GM23338 (cell line): ENCODE results near the gene LPP.

Experiments
- TF ChIP-seq, protein P1 (sequence below): IDR thresholded peaks from one replicate; pipeline ENCODE4 v1.6.1; 2018; ENCODE audit warnings: antibody characterized with exemption; ENCODE audit not compliant: unreplicated experiment
- TF ChIP-seq, protein P2 (sequence below), 2 experiments: fragments of 200-600 bp in 1 of 2; sonication (generic) in 1 of 2; conservative IDR thresholded peaks; 2 replicates each; pipeline versions ENCODE4 v1.5.1 to v1.6.1; 2016 to 2017; ENCODE audit warnings: antibody characterized with exemption in 2 of 2, low read depth in 2 of 2, mild to moderate bottlenecking in 2 of 2, moderate library complexity in 1 of 2

DNA sequence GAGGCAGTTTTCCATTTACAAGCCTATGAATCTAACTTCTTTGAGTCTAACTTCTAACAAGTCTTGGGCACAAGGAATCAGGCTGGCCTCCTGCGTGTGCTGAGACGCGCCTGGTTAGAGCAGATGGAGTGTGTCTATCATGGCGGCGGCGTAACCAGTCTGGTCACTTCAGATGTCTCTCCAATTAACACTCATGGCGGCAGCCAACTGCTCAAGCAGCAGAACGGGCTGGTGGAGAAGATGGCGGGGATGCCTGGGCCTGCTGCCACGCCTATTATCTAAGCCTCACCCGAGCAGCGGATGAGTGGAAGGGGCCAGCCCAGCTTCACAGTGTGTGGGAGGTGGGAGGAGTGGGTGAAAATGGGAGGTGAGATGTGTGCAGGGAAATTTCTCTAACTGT is 771.4 kb downstream of the LPP start:
- TF ChIP-seq, protein P1, sequence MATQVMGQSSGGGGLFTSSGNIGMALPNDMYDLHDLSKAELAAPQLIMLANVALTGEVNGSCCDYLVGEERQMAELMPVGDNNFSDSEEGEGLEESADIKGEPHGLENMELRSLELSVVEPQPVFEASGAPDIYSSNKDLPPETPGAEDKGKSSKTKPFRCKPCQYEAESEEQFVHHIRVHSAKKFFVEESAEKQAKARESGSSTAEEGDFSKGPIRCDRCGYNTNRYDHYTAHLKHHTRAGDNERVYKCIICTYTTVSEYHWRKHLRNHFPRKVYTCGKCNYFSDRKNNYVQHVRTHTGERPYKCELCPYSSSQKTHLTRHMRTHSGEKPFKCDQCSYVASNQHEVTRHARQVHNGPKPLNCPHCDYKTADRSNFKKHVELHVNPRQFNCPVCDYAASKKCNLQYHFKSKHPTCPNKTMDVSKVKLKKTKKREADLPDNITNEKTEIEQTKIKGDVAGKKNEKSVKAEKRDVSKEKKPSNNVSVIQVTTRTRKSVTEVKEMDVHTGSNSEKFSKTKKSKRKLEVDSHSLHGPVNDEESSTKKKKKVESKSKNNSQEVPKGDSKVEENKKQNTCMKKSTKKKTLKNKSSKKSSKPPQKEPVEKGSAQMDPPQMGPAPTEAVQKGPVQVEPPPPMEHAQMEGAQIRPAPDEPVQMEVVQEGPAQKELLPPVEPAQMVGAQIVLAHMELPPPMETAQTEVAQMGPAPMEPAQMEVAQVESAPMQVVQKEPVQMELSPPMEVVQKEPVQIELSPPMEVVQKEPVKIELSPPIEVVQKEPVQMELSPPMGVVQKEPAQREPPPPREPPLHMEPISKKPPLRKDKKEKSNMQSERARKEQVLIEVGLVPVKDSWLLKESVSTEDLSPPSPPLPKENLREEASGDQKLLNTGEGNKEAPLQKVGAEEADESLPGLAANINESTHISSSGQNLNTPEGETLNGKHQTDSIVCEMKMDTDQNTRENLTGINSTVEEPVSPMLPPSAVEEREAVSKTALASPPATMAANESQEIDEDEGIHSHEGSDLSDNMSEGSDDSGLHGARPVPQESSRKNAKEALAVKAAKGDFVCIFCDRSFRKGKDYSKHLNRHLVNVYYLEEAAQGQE, result no peak
- TF ChIP-seq, protein P2, sequence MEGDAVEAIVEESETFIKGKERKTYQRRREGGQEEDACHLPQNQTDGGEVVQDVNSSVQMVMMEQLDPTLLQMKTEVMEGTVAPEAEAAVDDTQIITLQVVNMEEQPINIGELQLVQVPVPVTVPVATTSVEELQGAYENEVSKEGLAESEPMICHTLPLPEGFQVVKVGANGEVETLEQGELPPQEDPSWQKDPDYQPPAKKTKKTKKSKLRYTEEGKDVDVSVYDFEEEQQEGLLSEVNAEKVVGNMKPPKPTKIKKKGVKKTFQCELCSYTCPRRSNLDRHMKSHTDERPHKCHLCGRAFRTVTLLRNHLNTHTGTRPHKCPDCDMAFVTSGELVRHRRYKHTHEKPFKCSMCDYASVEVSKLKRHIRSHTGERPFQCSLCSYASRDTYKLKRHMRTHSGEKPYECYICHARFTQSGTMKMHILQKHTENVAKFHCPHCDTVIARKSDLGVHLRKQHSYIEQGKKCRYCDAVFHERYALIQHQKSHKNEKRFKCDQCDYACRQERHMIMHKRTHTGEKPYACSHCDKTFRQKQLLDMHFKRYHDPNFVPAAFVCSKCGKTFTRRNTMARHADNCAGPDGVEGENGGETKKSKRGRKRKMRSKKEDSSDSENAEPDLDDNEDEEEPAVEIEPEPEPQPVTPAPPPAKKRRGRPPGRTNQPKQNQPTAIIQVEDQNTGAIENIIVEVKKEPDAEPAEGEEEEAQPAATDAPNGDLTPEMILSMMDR (conservative IDR thresholded peaks at IDR 0.05; ENCODE audit: low read depth in 2 of 2), result no peak
